B cell (primary cell): ENCODE measurements around the gene DIP2A. TPM values are rescaled to one million over a fixed set of nuclear protein-coding genes. Genes with fewer than 3 reads are reported as not detected.

Experiments
- ATAC-seq: fragments of 200-7000 bp; cut with Tn5 transposase; one replicate; pipeline ENCODE4 v1.10.0; 2021; ENCODE audit warnings: low read depth, mild to moderate bottlenecking, moderate number of reproducible peaks, moderate library complexity
- CTCF ChIA-PET: fragments of 350-600 bp; sonication (Branson Sonifier 250); formaldehyde crosslinking; loops from one replicate; lab custom pipeline; 2021; ENCODE audit warnings: antibody characterized with exemption, inconsistent platforms; lab: Charles Lee
- POLR2A ChIA-PET: fragments of 350-600 bp; sonication (Branson Sonifier 250); formaldehyde crosslinking; loops from one replicate; lab custom pipeline; 2021; ENCODE audit warnings: antibody characterized with exemption; lab: Charles Lee
- DNase-seq: peaks from one replicate; pipeline ENCODE4 v3.0.0; 2013
- H2AFZ ChIP-seq: 2 replicates; pipeline ENCODE4 v1.6.1; 2012; ENCODE audit warnings: mild to moderate bottlenecking, low read depth, low read length; ENCODE audit not compliant: insufficient read depth, poor library complexity, severe bottlenecking
- H3K27ac ChIP-seq, 2 donors: 1 replicate in 1 of 2; 2 replicates in 1 of 2; pipeline ENCODE4 v1.5.1; 2012 to 2013; ENCODE audit warnings: low read length in 2 of 2, mild to moderate bottlenecking in 2 of 2, moderate library complexity in 1 of 2
- H3K27me3 ChIP-seq, 4 experiments: fragments of 200-600 bp in 1 of 4; sonication (generic) in 1 of 4; replicated peaks in 1 of 4; 1 replicate in 2 of 4; 2 replicates in 2 of 4; pipeline versions ENCODE4 v1.6.1 to v1.7.0; 2013 to 2016; ENCODE audit warnings: low read length in 3 of 4, mild to moderate bottlenecking in 2 of 4, mixed read lengths in 1 of 4, moderate library complexity in 1 of 4; ENCODE audit not compliant: insufficient read depth in 4 of 4, control insufficient read depth in 3 of 4; ENCODE audit errors: control extremely low read depth in 1 of 4
- H3K36me3 ChIP-seq, 2 experiments: replicated peaks in 1 of 2; 1 replicate in 1 of 2; 2 replicates in 1 of 2; pipeline versions ENCODE4 v1.6.1 to v1.7.1; 2013; ENCODE audit warnings: low read length in 1 of 2; ENCODE audit not compliant: insufficient read depth in 2 of 2, control insufficient read depth in 1 of 2; ENCODE audit errors: control extremely low read depth in 1 of 2, extremely low read depth in 1 of 2
- H3K4me1 ChIP-seq, 2 donors: fragments of 200-600 bp in 1 of 2; sonication (generic) in 1 of 2; 1 replicate in 1 of 2; 2 replicates in 1 of 2; pipeline versions ENCODE4 v1.5.1 to v1.6.1; 2013 to 2017; ENCODE audit warnings: low read length in 2 of 2; ENCODE audit not compliant: control insufficient read depth in 2 of 2, insufficient read depth in 2 of 2
- H3K4me2 ChIP-seq: replicated peaks from 2 replicates; pipeline ENCODE3; 2012; ENCODE audit warnings: mild to moderate bottlenecking, low read depth, low read length; ENCODE audit not compliant: poor library complexity, severe bottlenecking
- H3K4me3 ChIP-seq, 5 experiments: fragments of 200-600 bp in 1 of 5; sonication (generic) in 1 of 5; 1 replicate in 3 of 5; 2 replicates in 2 of 5; pipeline versions ENCODE4 v1.5.1 to v1.7.0; 2011 to 2016; ENCODE audit warnings: low read length in 4 of 5, mild to moderate bottlenecking in 4 of 5, low read depth in 2 of 5, control low read depth in 1 of 5, moderate library complexity in 1 of 5; ENCODE audit not compliant: insufficient read depth in 1 of 5; ENCODE audit errors: control extremely low read depth in 1 of 5, extremely low read depth in 1 of 5
- H3K79me2 ChIP-seq: fragments of 200-600 bp; sonication (generic); one replicate; pipeline ENCODE4 v1.6.0; 2016; ENCODE audit warnings: low read length; ENCODE audit not compliant: control insufficient read depth, insufficient read depth
- H3K9ac ChIP-seq: fragments of 200-600 bp; sonication (generic); 2 replicates; pipeline ENCODE4 v1.6.1; 2017; ENCODE audit warnings: mild to moderate bottlenecking, low read length, moderate library complexity
- H3K9me3 ChIP-seq, 3 donors: one replicate each; pipeline versions ENCODE4 v1.6.1 to v1.7.1; 2013; ENCODE audit warnings: low read length in 2 of 3; ENCODE audit not compliant: control insufficient read depth in 2 of 3, insufficient read depth in 1 of 3; ENCODE audit errors: control extremely low read depth in 1 of 3
- H4K20me1 ChIP-seq: 2 replicates; pipeline ENCODE4 v1.6.0; 2012; ENCODE audit warnings: mild to moderate bottlenecking, low read length; ENCODE audit not compliant: insufficient read depth, control insufficient read depth, poor library complexity, severe bottlenecking
- H3K27ac Mint-ChIP-seq: one replicate; pipeline ENCODE4 v1.8.0; 2021; ENCODE audit warnings: mixed read lengths
- H3K27me3 Mint-ChIP-seq: one replicate; pipeline ENCODE4 v1.8.0; 2021; ENCODE audit warnings: mixed read lengths
- H3K4me1 Mint-ChIP-seq: one replicate; pipeline ENCODE4 v1.8.0; 2021; ENCODE audit warnings: mixed read lengths
- H3K4me3 Mint-ChIP-seq: one replicate; pipeline ENCODE4 v1.8.0; 2021; ENCODE audit warnings: mixed read lengths
- H3K9me3 Mint-ChIP-seq: one replicate; pipeline ENCODE4 v1.8.0; 2022; ENCODE audit warnings: mixed read lengths; ENCODE audit not compliant: insufficient read depth
- CTCF ChIP-seq: fragments of 200-600 bp; IDR thresholded peaks from one replicate; pipeline ENCODE4 v1.8.0; 2022; ENCODE audit warnings: antibody characterized with exemption, mild to moderate bottlenecking
- EZH2 ChIP-seq: IDR thresholded peaks from 2 replicates; pipeline ENCODE4 v1.6.1; 2012; ENCODE audit warnings: borderline replicate concordance, low read depth, mild to moderate bottlenecking, moderate library complexity, low read length; ENCODE audit not compliant: insufficient read depth, poor library complexity, severe bottlenecking
- WGBS: methylation state at CpG from one replicate; pipeline ENCODE4 v1.1.5; 2013; ENCODE audit warnings: missing lambda C conversion rate; ENCODE audit not compliant: insufficient coverage; 5-methylcytosine and 5-hydroxymethylcytosine counted together
- intact Hi-C: fragments of 100-400 bp; cut with micrococcal nuclease; formaldehyde crosslinking; loops from one replicate; pipeline ENCODE4 v1.10.0; 2022
- polyA plus RNA-seq: library from polyadenylated mRNA; depleted of rRNA; stranded (reverse); fragments of >200 nt; gene quantifications from 2 replicates; pipeline ENCODE4 v1.2.3, GENCODE V29; 2012
- total RNA-seq, 2 donors: library from RNA; stranded (reverse); fragments of 120-200 nt in 1 of 2; gene quantifications; 1 replicate in 1 of 2; 2 replicates in 1 of 2; pipeline versions ENCODE4 v1.2.3 to v1.2.4, GENCODE V29; 2013 to 2022

The DIP2A gene
- total and polyA plus RNA-seq, 2 donors (not counting 1 experiment from before 2014, with no cell fraction given), result 40.4 to 59.0 TPM

GRCh38 chr21:46542588-46543124, 84.0 kb downstream of the DIP2A start:
- H3K36me3 ChIP-seq, result peaks cover 0 to 62% of the 10 kb centered on the region in 2 experiments
- DNase-seq (no peak), ATAC-seq (no peak)
- peaks cover 0 to under 1% (median 0%) of the 10 kb centered on the region in 3 donors for H3K9me3 ChIP-seq
- H3K4me2 ChIP-seq, result no peak overlapping the region
- no peak overlapping the region for H3K4me3 ChIP-seq
- no peak overlapping the region for H2AFZ ChIP-seq
- no peaks in the 10 kb centered on the region for H4K20me1 ChIP-seq
- no peaks in the 10 kb centered on the region for H3K4me1 ChIP-seq
- ChIA-PET POLR2A (no interaction called here), CTCF (no interaction called here)
- 95% methylated on average over 8 of the region's 8 CpGs for WGBS
- no peaks in the 10 kb centered on the region for H3K27me3 Mint-ChIP-seq
- H3K27ac Mint-ChIP-seq, result no peak overlapping the region
- H3K9ac ChIP-seq, result no peak overlapping the region
- no peaks in the 10 kb centered on the region for H3K9me3 Mint-ChIP-seq
- TF ChIP-seq EZH2, result no peak
- no peak for TF ChIP-seq CTCF
- H3K79me2 ChIP-seq, result no peaks in the 10 kb centered on the region
- no peaks in the 10 kb centered on the region for H3K4me1 Mint-ChIP-seq
- H3K27me3 ChIP-seq, result no peaks in the 10 kb centered on the region
- intact Hi-C loops, result no loop called here
- H3K4me3 Mint-ChIP-seq, result no peak overlapping the region
- H3K27ac ChIP-seq, result no peak overlapping the region

- intact Hi-C loops, result no loop called here
- no peak for TF ChIP-seq EZH2
- TF ChIP-seq CTCF, result no peak
- H3K36me3 ChIP-seq, result peaks cover 0 to 63% of the 10 kb centered on the region in 2 experiments
- no peak overlapping the region for H3K4me3 ChIP-seq
- POLR2A ChIA-PET, result no interaction called here
- Mint-ChIP-seq H3K9me3 (peaks cover under 1% of the 10 kb centered on the region), H3K4me3 (no peak overlapping the region), H3K4me1 (no peaks in the 10 kb centered on the region), H3K27ac (no peak overlapping the region), H3K27me3 (no peaks in the 10 kb centered on the region)
- H3K4me2 ChIP-seq, result no peak overlapping the region
- CTCF ChIA-PET, result no interaction called here
- H3K9me3 ChIP-seq, result peaks cover 0 to 7% (median 0%) of the 10 kb centered on the region in 3 donors
- WGBS, result 94% methylated on average over 11 of the region's 19 CpGs
- no peaks in the 10 kb centered on the region for H3K27me3 ChIP-seq
- no peak overlapping the region for H3K27ac ChIP-seq
- ATAC-seq (no peak), DNase-seq (no peak)
- no peak overlapping the region for H2AFZ ChIP-seq
- no peaks in the 10 kb centered on the region for H4K20me1 ChIP-seq
- no peaks in the 10 kb centered on the region for H3K4me1 ChIP-seq
- H3K9ac ChIP-seq, result no peak overlapping the region
- no peaks in the 10 kb centered on the region for H3K79me2 ChIP-seq
These were observed 84.6 kb downstream of the DIP2A start for GRCh38 chr21:46543306-46543705.
